ENCODE data around the gene UBE2D3.

DNA sequence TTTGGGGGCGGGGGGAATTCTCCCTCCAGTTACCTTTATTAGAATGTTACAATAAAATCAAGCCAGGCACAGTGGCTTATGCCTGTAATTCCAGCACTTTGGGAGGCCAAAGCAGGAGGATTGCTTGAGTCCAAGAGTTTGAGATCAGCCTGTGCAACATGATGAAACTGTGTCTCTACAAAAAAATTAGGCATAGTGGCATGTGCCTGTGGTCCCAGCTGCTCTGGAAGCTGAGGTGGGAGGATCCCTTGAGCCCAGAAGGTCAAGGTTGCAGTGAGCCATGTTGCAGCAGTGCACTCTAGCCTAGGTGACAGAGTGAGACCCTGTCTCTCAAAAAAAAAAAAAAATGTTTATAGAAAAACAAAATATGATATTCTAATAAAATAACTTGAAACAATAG, 5.3 kb upstream of the UBE2D3 start:
- TF ChIP-seq, protein P1, sequence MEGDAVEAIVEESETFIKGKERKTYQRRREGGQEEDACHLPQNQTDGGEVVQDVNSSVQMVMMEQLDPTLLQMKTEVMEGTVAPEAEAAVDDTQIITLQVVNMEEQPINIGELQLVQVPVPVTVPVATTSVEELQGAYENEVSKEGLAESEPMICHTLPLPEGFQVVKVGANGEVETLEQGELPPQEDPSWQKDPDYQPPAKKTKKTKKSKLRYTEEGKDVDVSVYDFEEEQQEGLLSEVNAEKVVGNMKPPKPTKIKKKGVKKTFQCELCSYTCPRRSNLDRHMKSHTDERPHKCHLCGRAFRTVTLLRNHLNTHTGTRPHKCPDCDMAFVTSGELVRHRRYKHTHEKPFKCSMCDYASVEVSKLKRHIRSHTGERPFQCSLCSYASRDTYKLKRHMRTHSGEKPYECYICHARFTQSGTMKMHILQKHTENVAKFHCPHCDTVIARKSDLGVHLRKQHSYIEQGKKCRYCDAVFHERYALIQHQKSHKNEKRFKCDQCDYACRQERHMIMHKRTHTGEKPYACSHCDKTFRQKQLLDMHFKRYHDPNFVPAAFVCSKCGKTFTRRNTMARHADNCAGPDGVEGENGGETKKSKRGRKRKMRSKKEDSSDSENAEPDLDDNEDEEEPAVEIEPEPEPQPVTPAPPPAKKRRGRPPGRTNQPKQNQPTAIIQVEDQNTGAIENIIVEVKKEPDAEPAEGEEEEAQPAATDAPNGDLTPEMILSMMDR (IDR thresholded peaks at IDR 0.05) = no peak
- TF ChIP-seq EP300 (IDR thresholded peaks at IDR 0.05) (no peak), POLR2AphosphoS5 (IDR thresholded peaks at IDR 0.05) (no peak), POLR2A (IDR thresholded peaks at IDR 0.05) (no peak)

Data from gastroesophageal sphincter (tissue), 3 donors.